Panc1 (cell line): ENCODE measurements around the gene UBAP1. TPM values are rescaled to one million over a fixed set of nuclear protein-coding genes. Genes with fewer than 3 reads are reported as not detected.

Source experiments
- ATAC-seq: fragments of 200-7000 bp; cut with Tn5 transposase; 2 replicates; pipeline ENCODE4 v1.9.1; 2020; ENCODE audit warnings: mild to moderate bottlenecking, moderate library complexity
- BruUV-seq: library from RNA; stranded (reverse); fragments of 400-500 nt; replicated peaks from 2 replicates; lab custom pipeline; 2021; lab: Mats Ljungman, UMichigan
- CTCF ChIA-PET: fragments of 300-600 bp; sonication (Branson Sonifier 250); formaldehyde crosslinking; loops from one replicate; lab custom pipeline; 2022; ENCODE audit warnings: antibody characterized with exemption; lab: Charles Lee
- POLR2A ChIA-PET: fragments of 300-600 bp; sonication (Branson Sonifier 250); formaldehyde crosslinking; loops from one replicate; lab custom pipeline; 2022; ENCODE audit warnings: antibody characterized with exemption; lab: Charles Lee
- DNase-seq: peaks from one replicate; pipeline ENCODE4 v3.0.0-alpha.2; 2010; ENCODE audit warnings: low read depth, low spot score
- H3K27ac ChIP-seq: 2 replicates; pipeline ENCODE4 v1.5.1; 2011; ENCODE audit warnings: mild to moderate bottlenecking, low read length, inconsistent platforms
- H3K27me3 ChIP-seq: fragments of 200-500 bp; sonication (Bioruptor generic); 2 replicates; pipeline ENCODE4 v1.6.0; 2014; ENCODE audit warnings: low read length, inconsistent platforms; ENCODE audit not compliant: control insufficient read depth, insufficient read depth
- H3K36me3 ChIP-seq: fragments of 200-500 bp; sonication (Bioruptor generic); 2 replicates; pipeline ENCODE4 v1.5.1; 2014; ENCODE audit warnings: inconsistent platforms, mild to moderate bottlenecking, low read length, moderate library complexity; ENCODE audit not compliant: control insufficient read depth, insufficient read depth
- H3K4me1 ChIP-seq: 2 replicates; pipeline ENCODE4 v1.5.1; 2011; ENCODE audit warnings: inconsistent platforms, mild to moderate bottlenecking, low read length, moderate library complexity; ENCODE audit not compliant: control insufficient read depth, insufficient read depth
- H3K4me3 ChIP-seq, 2 experiments: 2 replicates each; pipeline ENCODE4 v1.5.1; 2011 to 2012; ENCODE audit warnings: low read depth in 2 of 2, low read length in 2 of 2, mild to moderate bottlenecking in 2 of 2, inconsistent platforms in 1 of 2, moderate library complexity in 1 of 2
- H3K9me3 ChIP-seq: fragments of 200-500 bp; sonication (Bioruptor generic); 2 replicates; pipeline ENCODE4 v1.5.1; 2014; ENCODE audit warnings: low read depth, mild to moderate bottlenecking, inconsistent platforms, low read length, moderate library complexity; ENCODE audit not compliant: control insufficient read depth, insufficient read depth
- CTCF ChIP-seq: fragments of 450-650 bp; IDR thresholded peaks from 2 replicates; pipeline ENCODE4 v1.5.1; 2017; ENCODE audit warnings: mild to moderate bottlenecking
- POLR2AphosphoS5 ChIP-seq: IDR thresholded peaks from 2 replicates; pipeline ENCODE4 v1.6.1; 2012; ENCODE audit warnings: mild to moderate bottlenecking, low read depth, low read length, moderate library complexity
- REST ChIP-seq, 2 experiments: IDR thresholded peaks; 2 replicates each; pipeline ENCODE4 v1.6.1; 2011 to 2012; ENCODE audit warnings: low read depth in 2 of 2, control low read depth in 1 of 2, low read length in 1 of 2, mild to moderate bottlenecking in 1 of 2, moderate library complexity in 1 of 2; ENCODE audit not compliant: insufficient read depth in 1 of 2
- SIN3A ChIP-seq: IDR thresholded peaks from 2 replicates; pipeline ENCODE4 v1.6.1; 2012; ENCODE audit warnings: low read depth, mild to moderate bottlenecking, low read length, moderate library complexity, borderline replicate concordance; ENCODE audit not compliant: insufficient read depth
- TCF7L2 ChIP-seq: IDR thresholded peaks from 2 replicates; pipeline ENCODE4 v1.6.1; 2011; ENCODE audit warnings: mild to moderate bottlenecking, low read depth, low read length, inconsistent platforms
- in situ Hi-C: cut with HindIII; loops from 2 replicates; pipeline ENCODE4 v1.10.0; 2016; ENCODE audit warnings: low sequenced_read_pairs, low pct_unique_long_range_greater_than_20kb
- intact Hi-C: fragments of 100-400 bp; cut with micrococcal nuclease; formaldehyde crosslinking; loops from one replicate; pipeline ENCODE4 v1.10.0; 2022; ENCODE audit not compliant: unreplicated experiment
- total RNA-seq: library from RNA; stranded (reverse); gene quantifications from one replicate; pipeline ENCODE4 v1.2.1, GENCODE V29; 2021; ENCODE audit not compliant: unreplicated experiment

Gene UBAP1
- total RNA-seq, 1 experiment from 2014 or later = 55.3 TPM

- ChIA-PET CTCF (no interaction called here), POLR2A (no interaction called here)
- BruUV-seq = no TSS peak
- ATAC-seq (no peak), DNase-seq (no peak)
- H3K36me3 ChIP-seq = no peaks in the 10 kb centered on the region
- intact Hi-C loops (no loop called here), in situ Hi-C loops (no loop called here)
- no peaks in the 10 kb centered on the region for H3K27me3 ChIP-seq
- no peak overlapping the region for H3K4me3 ChIP-seq
- no peaks in the 10 kb centered on the region for H3K9me3 ChIP-seq
- no peak for TF ChIP-seq TCF7L2
- no peak for TF ChIP-seq SIN3A
- TF ChIP-seq REST (IDR thresholded peaks at IDR 0.05; ENCODE audit: insufficient read depth in 1 of 2, low read depth in 2 of 2, low read length in 1 of 2) = no peak
- TF ChIP-seq POLR2AphosphoS5 = no peak
- TF ChIP-seq CTCF = no peak
- H3K4me1 ChIP-seq = no peaks in the 10 kb centered on the region
- H3K27ac ChIP-seq = no peak overlapping the region
Observed at GRCh38 chr9:34163434-34163833, 15.4 kb upstream of the UBAP1 start.

- H3K4me1 ChIP-seq = no peaks in the 10 kb centered on the region
- H3K36me3 ChIP-seq = no peaks in the 10 kb centered on the region
- intact Hi-C loops (no loop called here), in situ Hi-C loops (no loop called here)
- TF ChIP-seq TCF7L2 (no peak), POLR2AphosphoS5 (no peak), CTCF (no peak), SIN3A (no peak), REST (IDR thresholded peaks at IDR 0.05; ENCODE audit: insufficient read depth in 1 of 2, low read depth in 2 of 2, low read length in 1 of 2) (no peak)
- no peaks in the 10 kb centered on the region for H3K9me3 ChIP-seq
- no TSS peak for BruUV-seq
- DNase-seq = no peak
- CTCF ChIA-PET = no interaction called here
- no peak for ATAC-seq
- no peaks in the 10 kb centered on the region for H3K27me3 ChIP-seq
- H3K27ac ChIP-seq = no peak overlapping the region
- no peak overlapping the region for H3K4me3 ChIP-seq
- POLR2A ChIA-PET = no interaction called here
Observed at GRCh38 chr9:34169125-34169524, 9.7 kb upstream of the UBAP1 start.
